OCI-LY7 (cell line): ENCODE measurements around the gene MPDZ.

ENCODE experiments used
- EZH2phosphoT487 ChIP-seq: fragments of 200-600 bp; sonication (generic); IDR thresholded peaks from 2 replicates; pipeline ENCODE4 v1.6.1; 2018; ENCODE audit warnings: low read depth, borderline replicate concordance, mild to moderate bottlenecking, mixed run types, antibody characterized with exemption, low read length, moderate library complexity, mixed read lengths
- TF ChIP-seq, protein P1 (sequence below): fragments of 200-600 bp; sonication (generic); conservative IDR thresholded peaks from 2 replicates; pipeline ENCODE4 v1.5.1; 2014; ENCODE audit warnings: mild to moderate bottlenecking, antibody characterized with exemption, low read length, moderate library complexity, mixed read lengths

DNA sequence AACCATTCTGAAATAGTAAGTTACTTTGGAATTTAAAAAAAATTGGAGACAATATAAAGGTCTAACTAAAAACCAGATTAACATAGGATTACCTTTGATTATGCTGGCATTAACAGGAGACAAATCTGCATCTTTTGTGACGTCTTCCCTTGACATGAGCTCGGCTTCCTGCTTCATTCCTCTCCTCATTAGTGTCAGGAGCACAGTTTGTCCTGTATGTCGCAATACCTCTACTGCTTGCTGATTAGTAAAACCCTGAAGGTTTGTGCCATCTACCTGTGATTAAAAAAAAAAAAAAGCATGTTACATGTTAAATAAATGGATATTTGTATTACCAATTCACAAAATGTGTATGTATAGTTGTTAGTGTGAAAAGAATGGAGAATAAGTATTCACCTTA, 73.7 kb downstream of the MPDZ start:
- TF ChIP-seq, protein P1, sequence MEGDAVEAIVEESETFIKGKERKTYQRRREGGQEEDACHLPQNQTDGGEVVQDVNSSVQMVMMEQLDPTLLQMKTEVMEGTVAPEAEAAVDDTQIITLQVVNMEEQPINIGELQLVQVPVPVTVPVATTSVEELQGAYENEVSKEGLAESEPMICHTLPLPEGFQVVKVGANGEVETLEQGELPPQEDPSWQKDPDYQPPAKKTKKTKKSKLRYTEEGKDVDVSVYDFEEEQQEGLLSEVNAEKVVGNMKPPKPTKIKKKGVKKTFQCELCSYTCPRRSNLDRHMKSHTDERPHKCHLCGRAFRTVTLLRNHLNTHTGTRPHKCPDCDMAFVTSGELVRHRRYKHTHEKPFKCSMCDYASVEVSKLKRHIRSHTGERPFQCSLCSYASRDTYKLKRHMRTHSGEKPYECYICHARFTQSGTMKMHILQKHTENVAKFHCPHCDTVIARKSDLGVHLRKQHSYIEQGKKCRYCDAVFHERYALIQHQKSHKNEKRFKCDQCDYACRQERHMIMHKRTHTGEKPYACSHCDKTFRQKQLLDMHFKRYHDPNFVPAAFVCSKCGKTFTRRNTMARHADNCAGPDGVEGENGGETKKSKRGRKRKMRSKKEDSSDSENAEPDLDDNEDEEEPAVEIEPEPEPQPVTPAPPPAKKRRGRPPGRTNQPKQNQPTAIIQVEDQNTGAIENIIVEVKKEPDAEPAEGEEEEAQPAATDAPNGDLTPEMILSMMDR: no peak
- TF ChIP-seq EZH2phosphoT487: no peak
